ENCODE results near the gene NFATC2IP. TPM values are rescaled to one million over a fixed set of nuclear protein-coding genes. Genes with fewer than 3 reads are reported as not detected.

Gene NFATC2IP
- total and polyA plus RNA-seq, 2 of the 4 experiments (the other 2 are of a cell fraction) = 10.0 to 29.1 TPM

DNA sequence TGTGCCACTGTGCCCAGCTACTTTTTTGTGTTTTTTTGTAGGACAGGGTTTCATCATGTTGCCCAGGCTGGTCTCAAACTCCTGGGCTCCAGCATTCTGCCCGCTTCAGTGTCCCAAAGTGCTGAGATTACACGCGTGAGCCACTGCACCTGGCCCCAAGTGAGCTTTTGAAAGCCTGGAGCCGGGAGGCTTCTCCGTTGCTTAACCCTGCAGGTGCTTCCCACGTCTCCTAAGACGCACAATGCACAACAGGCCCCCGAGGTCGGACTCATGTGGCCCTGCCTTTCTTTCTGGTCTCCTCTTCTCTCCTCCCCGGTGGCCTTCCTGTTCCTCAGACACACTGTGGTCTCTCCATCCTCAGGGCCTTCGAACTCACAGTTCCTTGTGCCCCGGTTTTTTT, 38.2 kb upstream of the NFATC2IP start:
- H3K4ac ChIP-seq (ENCODE audit: low read depth, low read length) = no peak overlapping the region
- intact Hi-C loops (cut with micrococcal nuclease) = no loop called here
- no peaks in the 10 kb centered on the region for H3K4me1 ChIP-seq (ENCODE audit: control insufficient read depth, insufficient read depth, low read length)
- DNase-seq (no peak), ATAC-seq (ENCODE audit: low read depth) (no peak)
- no peak overlapping the region for H4K91ac ChIP-seq (ENCODE audit: insufficient read depth, low read depth, low read length)
- no peak overlapping the region for H2AK9ac ChIP-seq (replicated peaks; ENCODE audit: low read depth, low read length, poor library complexity)
- H2AFZ ChIP-seq (replicated peaks; ENCODE audit: low read length, poor library complexity) = no peak overlapping the region
- ChIA-PET CTCF (no interaction called here), POLR2A (ENCODE audit: unreplicated experiment) (no interaction called here)
- BruUV-seq (replicated peaks) = no TSS peak
- H4K20me1 ChIP-seq (ENCODE audit: insufficient read depth, low read length) = no peaks in the 10 kb centered on the region
- WGBS, 2 experiments (ENCODE audit: extremely low coverage in 2 of 2, insufficient read length in 1 of 2) = 82% methylated on average over 12 of the region's 12 CpGs; no CpG with 5 or more reads in 1 of the 2 experiments
- H4K5ac ChIP-seq (ENCODE audit: low read depth, low read length) = no peak overlapping the region
- H3K9ac ChIP-seq (ENCODE audit: low read depth, low read length) = no peak overlapping the region
- dilution Hi-C loops (cut with HindIII; ENCODE audit: low sequenced_read_pairs, unreplicated experiment) = no loop called here
- H3K14ac ChIP-seq (replicated peaks; ENCODE audit: low read depth, low read length) = no peak overlapping the region
- H4K8ac ChIP-seq (ENCODE audit: low read depth in 2 of 2, low read length in 2 of 2) = no peak overlapping the region
- H3K36me3 ChIP-seq (ENCODE audit: control insufficient read depth, insufficient read depth, low read length) = peaks cover 35% of the 10 kb centered on the region
- H3K27ac ChIP-seq (ENCODE audit: insufficient read depth, low read length) = no peak overlapping the region
- TF ChIP-seq, protein P1, sequence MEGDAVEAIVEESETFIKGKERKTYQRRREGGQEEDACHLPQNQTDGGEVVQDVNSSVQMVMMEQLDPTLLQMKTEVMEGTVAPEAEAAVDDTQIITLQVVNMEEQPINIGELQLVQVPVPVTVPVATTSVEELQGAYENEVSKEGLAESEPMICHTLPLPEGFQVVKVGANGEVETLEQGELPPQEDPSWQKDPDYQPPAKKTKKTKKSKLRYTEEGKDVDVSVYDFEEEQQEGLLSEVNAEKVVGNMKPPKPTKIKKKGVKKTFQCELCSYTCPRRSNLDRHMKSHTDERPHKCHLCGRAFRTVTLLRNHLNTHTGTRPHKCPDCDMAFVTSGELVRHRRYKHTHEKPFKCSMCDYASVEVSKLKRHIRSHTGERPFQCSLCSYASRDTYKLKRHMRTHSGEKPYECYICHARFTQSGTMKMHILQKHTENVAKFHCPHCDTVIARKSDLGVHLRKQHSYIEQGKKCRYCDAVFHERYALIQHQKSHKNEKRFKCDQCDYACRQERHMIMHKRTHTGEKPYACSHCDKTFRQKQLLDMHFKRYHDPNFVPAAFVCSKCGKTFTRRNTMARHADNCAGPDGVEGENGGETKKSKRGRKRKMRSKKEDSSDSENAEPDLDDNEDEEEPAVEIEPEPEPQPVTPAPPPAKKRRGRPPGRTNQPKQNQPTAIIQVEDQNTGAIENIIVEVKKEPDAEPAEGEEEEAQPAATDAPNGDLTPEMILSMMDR (conservative IDR thresholded peaks at IDR 0.05; ENCODE audit: low read depth, low read length) = no peak
- TF ChIP-seq RAD21 (IDR thresholded peaks at IDR 0.05; ENCODE audit: low read length) = no peak
- no peak for TF ChIP-seq MAZ (IDR thresholded peaks at IDR 0.05; ENCODE audit: borderline replicate concordance, low read depth, low read length)
- no peak for TF ChIP-seq CHD1 (IDR thresholded peaks at IDR 0.05; ENCODE audit: low read depth, low read length)
- TF ChIP-seq USF2 (IDR thresholded peaks at IDR 0.05; ENCODE audit: low read depth, low read length) = no peak
- no peak for TF ChIP-seq POLR2A (IDR thresholded peaks at IDR 0.05; ENCODE audit: low read depth, low read length)
- no peak for TF ChIP-seq CEBPB (IDR thresholded peaks at IDR 0.05; ENCODE audit: low read depth, low read length)
- TF ChIP-seq MAFK (IDR thresholded peaks at IDR 0.05; ENCODE audit: low read depth, low read length) = no peak
- TF ChIP-seq RCOR1 (IDR thresholded peaks at IDR 0.05; ENCODE audit: insufficient replicate concordance, low read length) = no peak
- TF ChIP-seq FOS (IDR thresholded peaks at IDR 0.05; ENCODE audit: low read depth, low read length) = no peak
- TF ChIP-seq MXI1 (IDR thresholded peaks at IDR 0.05; ENCODE audit: borderline replicate concordance, low read depth, low read length) = no peak
- TF ChIP-seq SMC3 (IDR thresholded peaks at IDR 0.05; ENCODE audit: low read depth, low read length) = no peak
- TF ChIP-seq RFX5 (IDR thresholded peaks at IDR 0.05; ENCODE audit: low read depth, low read length) = no peak
- no peak for TF ChIP-seq BHLHE40 (IDR thresholded peaks at IDR 0.05; ENCODE audit: low read depth, low read length)
- no peak for TF ChIP-seq NFE2L2 (IDR thresholded peaks at IDR 0.05; ENCODE audit: low read depth, low read length)
- TF ChIP-seq, protein P2, sequence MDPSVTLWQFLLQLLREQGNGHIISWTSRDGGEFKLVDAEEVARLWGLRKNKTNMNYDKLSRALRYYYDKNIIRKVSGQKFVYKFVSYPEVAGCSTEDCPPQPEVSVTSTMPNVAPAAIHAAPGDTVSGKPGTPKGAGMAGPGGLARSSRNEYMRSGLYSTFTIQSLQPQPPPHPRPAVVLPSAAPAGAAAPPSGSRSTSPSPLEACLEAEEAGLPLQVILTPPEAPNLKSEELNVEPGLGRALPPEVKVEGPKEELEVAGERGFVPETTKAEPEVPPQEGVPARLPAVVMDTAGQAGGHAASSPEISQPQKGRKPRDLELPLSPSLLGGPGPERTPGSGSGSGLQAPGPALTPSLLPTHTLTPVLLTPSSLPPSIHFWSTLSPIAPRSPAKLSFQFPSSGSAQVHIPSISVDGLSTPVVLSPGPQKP (IDR thresholded peaks at IDR 0.05; ENCODE audit: borderline replicate concordance, low read depth, low read length) = no peak
- in situ Hi-C loops (cut with MboI; ENCODE audit: low sequenced_read_pairs) = no loop called here
- no peak overlapping the region for H3K18ac ChIP-seq (ENCODE audit: low read depth, low read length)
- H3K79me1 ChIP-seq (ENCODE audit: low read depth in 1 of 2, low read length in 2 of 2) = 0 out of 4 replicates have a peak, but pooled peaks cover 0 to 6% of the 10 kb centered on the region in 2 experiments
- no peak overlapping the region for H3K56ac ChIP-seq (ENCODE audit: extremely low read depth, insufficient read depth, low read length)
- no peak overlapping the region for H3K23ac ChIP-seq (ENCODE audit: low read depth, low read length)
- no peaks in the 10 kb centered on the region for H3K9me3 ChIP-seq (ENCODE audit: control insufficient read depth, insufficient read depth, low read length)
- H2AK5ac ChIP-seq (ENCODE audit: low read depth, low read length) = no peak overlapping the region
- no peak overlapping the region for H3K4me3 ChIP-seq (ENCODE audit: insufficient read depth, low read depth, low read length)
- no peak overlapping the region for H2BK120ac ChIP-seq (ENCODE audit: low read depth, low read length)
- H2BK5ac ChIP-seq (ENCODE audit: low read depth, low read length, poor library complexity, severe bottlenecking) = no peak overlapping the region
- H3K27me3 ChIP-seq (ENCODE audit: control insufficient read depth, insufficient read depth, low read length) = no peaks in the 10 kb centered on the region
- H3K9me1 ChIP-seq (ENCODE audit: insufficient read depth, low read length) = no peaks in the 10 kb centered on the region; the same call in 1 of the 2 replicates
- H2BK15ac ChIP-seq (ENCODE audit: low read depth, low read length) = no peak overlapping the region
- H2BK20ac ChIP-seq (ENCODE audit: low read depth, low read length) = no peak overlapping the region
- H3K4me2 ChIP-seq (ENCODE audit: low read depth, low read length) = no peak overlapping the region
